Thymus (tissue), 11 donors: ENCODE results near the gene LRRC53. TPM values are rescaled to one million over a fixed set of nuclear protein-coding genes. Genes with fewer than 3 reads are reported as not detected.

Source experiments
- DNase-seq, 9 donors: peaks; one replicate each; pipeline ENCODE4 v3.0.0-alpha.2; 2013; ENCODE audit warnings: low spot score in 9 of 9, low read depth in 6 of 9, missing footprints in 1 of 9
- H3K27ac ChIP-seq, 2 donors: one replicate each; pipeline ENCODE4 v1.5.1; 2013; ENCODE audit warnings: control low read depth in 1 of 2, low read depth in 1 of 2, low read length in 1 of 2, mild to moderate bottlenecking in 1 of 2, moderate library complexity in 1 of 2
- H3K27me3 ChIP-seq, 2 donors: one replicate each; pipeline ENCODE4 v1.5.1; 2013; ENCODE audit warnings: low read length in 1 of 2; ENCODE audit not compliant: control insufficient read depth in 2 of 2, insufficient read depth in 1 of 2
- H3K36me3 ChIP-seq, 2 donors: one replicate each; pipeline ENCODE4 v1.5.1; 2013; ENCODE audit warnings: low read length in 1 of 2, mild to moderate bottlenecking in 1 of 2, moderate library complexity in 1 of 2; ENCODE audit not compliant: control insufficient read depth in 2 of 2, insufficient read depth in 2 of 2
- H3K4me1 ChIP-seq, 2 donors: one replicate each; pipeline ENCODE4 v1.5.1; 2013; ENCODE audit warnings: low read length in 2 of 2; ENCODE audit not compliant: control insufficient read depth in 2 of 2, insufficient read depth in 2 of 2
- H3K4me3 ChIP-seq, 2 donors: one replicate each; pipeline ENCODE4 v1.5.1; 2013; ENCODE audit warnings: low read length in 2 of 2, control low read depth in 1 of 2, mild to moderate bottlenecking in 1 of 2
- H3K9me3 ChIP-seq, 2 donors: one replicate each; pipeline ENCODE4 v1.5.1; 2013; ENCODE audit warnings: low read length in 1 of 2, mild to moderate bottlenecking in 1 of 2; ENCODE audit not compliant: control insufficient read depth in 2 of 2, insufficient read depth in 1 of 2
- WGBS: extraction: QIAGEN DNeasy Blood & Tissue Kit; methylation state at CpG from one replicate; pipeline ENCODE4 v1.1.7; 2013; 5-methylcytosine and 5-hydroxymethylcytosine counted together
- polyA plus RNA-seq: library from polyadenylated mRNA; stranded (reverse); fragments of 200-250 nt; gene quantifications from one replicate; pipeline ENCODE4 v1.2.3, GENCODE V29; 2013
- total RNA-seq: library from RNA; stranded (reverse); fragments of 120-200 nt; gene quantifications from one replicate; pipeline ENCODE4 v1.2.4, GENCODE V29; 2013
- donor health status: healthy.

Gene LRRC53
- total and polyA plus RNA-seq, 2 donors, result 0.05 to 0.19 TPM

- Histone ChIP-seq H3K27ac (no peak overlapping the region), H3K27me3 (no peaks in the 10 kb centered on the region), H3K4me3 (no peak overlapping the region), H3K36me3 (no peaks in the 10 kb centered on the region), H3K9me3 (no peaks in the 10 kb centered on the region), H3K4me1 (no peaks in the 10 kb centered on the region)
- DNase-seq, result no peak
- WGBS, result 58% methylated on average over 2 of the region's 2 CpGs
Observed at GRCh38 chr1:74502858-74503257, 9.6 kb downstream of the LRRC53 start.

- no peaks in the 10 kb centered on the region for H3K9me3 ChIP-seq
- H3K36me3 ChIP-seq, result no peaks in the 10 kb centered on the region
- no peak overlapping the region for H3K27ac ChIP-seq
- H3K4me1 ChIP-seq, result no peaks in the 10 kb centered on the region
- 49% methylated on average over 4 of the region's 4 CpGs for WGBS
- peak in 4 of 9 donors; percentile 6 to 37 (median 9) for DNase-seq
- H3K4me3 ChIP-seq, result no peak overlapping the region
- H3K27me3 ChIP-seq, result no peaks in the 10 kb centered on the region
Observed at GRCh38 chr1:74502432-74502831, 10.0 kb downstream of the LRRC53 start.

- no peaks in the 10 kb centered on the region for H3K4me1 ChIP-seq
- no peaks in the 10 kb centered on the region for H3K36me3 ChIP-seq
- no peaks in the 10 kb centered on the region for H3K27me3 ChIP-seq
- H3K27ac ChIP-seq, result no peak overlapping the region
- 93% methylated on average over 3 of the region's 3 CpGs for WGBS
- no peaks in the 10 kb centered on the region for H3K9me3 ChIP-seq
- H3K4me3 ChIP-seq, result no peak overlapping the region
- DNase-seq, result no peak
Observed at GRCh38 chr1:74498901-74499300, 13.5 kb downstream of the LRRC53 start.

GRCh38 chr1:74496669-74497068 is 15.7 kb downstream of the LRRC53 start:
- H3K9me3 ChIP-seq, result no peaks in the 10 kb centered on the region
- H3K4me3 ChIP-seq, result no peak overlapping the region
- H3K36me3 ChIP-seq, result no peaks in the 10 kb centered on the region
- H3K27me3 ChIP-seq, result no peaks in the 10 kb centered on the region
- no peak overlapping the region for H3K27ac ChIP-seq
- no peaks in the 10 kb centered on the region for H3K4me1 ChIP-seq
- no peak for DNase-seq

DNA sequence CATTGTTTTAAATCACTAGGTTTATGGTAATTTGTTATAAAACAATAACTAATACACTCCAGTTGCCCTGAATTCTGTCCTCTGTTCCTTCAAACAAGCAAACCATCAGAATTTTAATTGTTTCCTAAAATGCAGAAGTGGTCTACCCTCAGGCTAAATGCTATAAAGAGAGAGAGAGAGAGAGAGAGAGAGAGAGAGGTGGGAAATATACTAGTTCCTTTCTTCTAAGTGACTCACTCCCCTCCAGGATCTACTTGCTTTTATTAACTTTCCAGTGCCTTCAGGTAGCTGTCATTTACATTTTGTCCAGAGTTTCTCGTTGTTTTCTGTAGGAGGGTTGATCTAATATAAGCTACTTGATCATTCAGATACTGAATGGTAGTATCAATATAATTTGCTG is 26.4 kb downstream of the LRRC53 start:
- no peaks in the 10 kb centered on the region for H3K9me3 ChIP-seq
- no peaks in the 10 kb centered on the region for H3K36me3 ChIP-seq
- no peaks in the 10 kb centered on the region for H3K4me1 ChIP-seq
- 78% methylated on average over 1 of the region's 1 CpG for WGBS
- no peak for DNase-seq
- H3K27me3 ChIP-seq, result no peaks in the 10 kb centered on the region
- no peak overlapping the region for H3K27ac ChIP-seq
- no peak overlapping the region for H3K4me3 ChIP-seq

DNA sequence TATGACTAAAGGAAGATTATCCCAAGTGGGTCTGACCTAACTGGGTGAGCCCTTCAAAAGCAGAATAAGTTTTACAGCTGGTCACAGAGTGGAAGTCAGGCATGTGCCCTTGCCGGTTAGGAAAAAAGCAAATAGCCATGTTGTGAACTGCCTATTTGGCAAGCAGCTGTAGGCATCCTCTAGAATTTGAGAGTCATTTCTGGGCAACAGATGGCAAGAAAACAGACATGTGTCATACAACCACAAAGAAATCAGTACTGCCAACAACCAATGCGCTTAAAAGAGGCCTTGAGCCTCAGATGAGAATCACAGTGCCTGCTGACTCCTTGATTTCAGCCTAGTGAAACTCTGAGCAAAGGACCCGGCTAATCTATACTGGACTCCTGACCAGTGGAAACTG is 26.8 kb downstream of the LRRC53 start:
- WGBS, result 98% methylated on average over 3 of the region's 3 CpGs
- Histone ChIP-seq H3K4me3 (no peak overlapping the region), H3K9me3 (no peaks in the 10 kb centered on the region), H3K36me3 (no peaks in the 10 kb centered on the region), H3K27ac (no peak overlapping the region), H3K4me1 (no peaks in the 10 kb centered on the region), H3K27me3 (no peaks in the 10 kb centered on the region)
- DNase-seq, result no peak

GRCh38 chr1:74481607-74482006 is 30.8 kb downstream of the LRRC53 start:
- no peaks in the 10 kb centered on the region for H3K4me1 ChIP-seq
- no peaks in the 10 kb centered on the region for H3K27me3 ChIP-seq
- no peaks in the 10 kb centered on the region for H3K9me3 ChIP-seq
- DNase-seq, result no peak
- 85% methylated on average over 3 of the region's 3 CpGs for WGBS
- no peak overlapping the region for H3K27ac ChIP-seq
- H3K36me3 ChIP-seq, result no peaks in the 10 kb centered on the region
- H3K4me3 ChIP-seq, result no peak overlapping the region

DNA sequence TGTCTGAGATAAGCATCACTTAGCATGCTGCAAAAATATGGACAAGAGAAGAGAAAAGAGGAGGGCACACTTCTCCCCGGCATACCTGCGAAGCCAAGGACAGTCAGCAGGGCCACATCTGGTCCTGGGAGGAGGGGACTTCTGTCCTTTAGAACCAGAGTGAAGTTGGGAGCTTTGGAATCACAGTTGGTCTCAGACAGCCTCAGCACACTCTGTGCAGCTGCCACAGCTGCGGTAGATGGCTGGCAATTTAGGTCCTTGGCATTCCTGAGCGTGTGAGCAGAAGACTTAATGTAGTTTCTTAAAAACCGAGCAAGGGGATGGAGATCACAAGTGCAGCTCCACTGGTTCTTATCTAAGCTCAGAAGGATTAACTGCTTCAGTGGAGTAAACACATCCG is 32.3 kb downstream of the LRRC53 start:
- Histone ChIP-seq H3K27ac (no peak overlapping the region), H3K4me3 (no peak overlapping the region), H3K4me1 (no peaks in the 10 kb centered on the region), H3K27me3 (no peaks in the 10 kb centered on the region), H3K36me3 (no peaks in the 10 kb centered on the region), H3K9me3 (no peaks in the 10 kb centered on the region)
- DNase-seq, result no peak
- WGBS, result 89% methylated on average over 6 of the region's 6 CpGs

DNA sequence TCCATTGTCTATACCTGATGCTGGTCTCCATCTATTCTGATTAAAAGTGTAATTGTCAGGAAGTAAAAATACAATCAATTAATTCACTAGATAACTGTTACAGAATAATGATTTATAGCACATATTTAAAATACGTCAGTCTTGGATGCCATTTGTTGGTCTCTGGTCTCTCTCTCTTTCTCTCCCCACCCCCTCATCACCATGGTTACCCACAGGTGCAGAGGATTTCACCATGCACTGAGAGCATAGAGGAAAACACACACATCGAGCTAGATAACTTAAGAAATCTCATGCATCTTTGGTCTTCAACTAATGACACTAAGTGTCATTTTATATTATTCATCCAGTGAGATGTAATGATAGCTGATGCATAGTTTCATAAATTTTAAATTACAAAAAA is 33.4 kb downstream of the LRRC53 start:
- Histone ChIP-seq H3K27ac (no peak overlapping the region), H3K9me3 (no peaks in the 10 kb centered on the region), H3K36me3 (no peaks in the 10 kb centered on the region), H3K4me3 (no peak overlapping the region), H3K27me3 (no peaks in the 10 kb centered on the region), H3K4me1 (no peaks in the 10 kb centered on the region)
- 83% methylated on average over 2 of the region's 2 CpGs for whole genome bisulfite sequencing
- DNase-seq, result no peak

DNA sequence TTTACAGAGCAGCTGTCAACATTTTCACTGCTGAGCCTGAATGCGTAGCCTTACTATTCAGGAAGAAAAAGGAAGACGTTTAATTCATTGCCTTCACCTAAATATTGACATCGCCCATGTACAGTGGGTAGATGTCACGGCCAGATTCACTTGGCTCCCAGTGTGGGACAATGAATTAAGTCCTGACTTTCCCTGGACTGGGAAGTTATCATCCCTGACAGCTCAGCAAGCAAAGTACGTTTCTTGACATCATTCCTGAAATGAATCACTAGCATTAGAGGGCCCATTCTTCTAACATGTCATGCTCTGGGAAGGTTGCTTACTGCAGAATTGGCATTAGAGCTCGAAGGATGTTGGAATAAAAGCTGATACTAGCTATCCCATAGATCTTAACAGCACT is 37.8 kb downstream of the LRRC53 start:
- 86% methylated on average over 6 of the region's 6 CpGs for WGBS
- H3K27me3 ChIP-seq, result no peaks in the 10 kb centered on the region
- no peaks in the 10 kb centered on the region for H3K4me1 ChIP-seq
- no peaks in the 10 kb centered on the region for H3K36me3 ChIP-seq
- no peak overlapping the region for H3K27ac ChIP-seq
- H3K9me3 ChIP-seq, result no peaks in the 10 kb centered on the region
- H3K4me3 ChIP-seq, result no peak overlapping the region
- no peak for DNase-seq
